Testis (tissue), 3 donors: ENCODE data around the gene MAP7. TPM values are rescaled to one million over a fixed set of nuclear protein-coding genes. Genes with fewer than 3 reads are reported as not detected.
"Not testable (repeated sequence)": the region's sequence is repeated elsewhere in the genome, so short reads cannot be mapped to it uniquely, and the experiment has no call there.

Experiments used
- DNase-seq: peaks from one replicate; pipeline ENCODE4 v3.0.0-alpha.2; 2019
- H3K27ac ChIP-seq, 2 donors: fragments of 200-600 bp; sonication (generic); one replicate each; pipeline ENCODE4 v1.5.1; 2019
- H3K27me3 ChIP-seq: fragments of 200-600 bp; sonication (generic); one replicate; pipeline ENCODE4 v1.5.1; 2019
- H3K36me3 ChIP-seq: fragments of 200-600 bp; sonication (generic); one replicate; pipeline ENCODE4 v1.5.1; 2017; ENCODE audit warnings: low read depth; ENCODE audit errors: missing control alignments
- H3K4me1 ChIP-seq: fragments of 200-600 bp; sonication (generic); one replicate; pipeline ENCODE4 v1.5.1; 2019
- H3K4me3 ChIP-seq, 2 donors: fragments of 200-600 bp; sonication (generic); one replicate each; pipeline ENCODE4 v1.5.1; 2017 to 2019
- H3K9me3 ChIP-seq: fragments of 200-600 bp; sonication (generic); one replicate; pipeline ENCODE4 v1.5.1; 2017
- CTCF ChIP-seq, 3 experiments: fragments of 450-650 bp in 2 of 3; fragments of 200-600 bp in 1 of 3; sonication (generic) in 1 of 3; IDR thresholded peaks; one replicate each; pipeline ENCODE4 v1.5.1; 2016 to 2019; ENCODE audit warnings: antibody characterized with exemption in 3 of 3, mild to moderate bottlenecking in 2 of 3, moderate library complexity in 1 of 3
- POLR2A ChIP-seq: fragments of 450-650 bp; IDR thresholded peaks from one replicate; pipeline ENCODE4 v1.6.1; 2017; ENCODE audit warnings: antibody characterized with exemption, mild to moderate bottlenecking, moderate library complexity
- WGBS, 2 donors: methylation state at CpG; one replicate each; pipeline ENCODE4 v1.1.5; 2018; 5-methylcytosine and 5-hydroxymethylcytosine counted together
- intact Hi-C: fragments of 100-400 bp; cut with DNase I; formaldehyde crosslinking; loops from one replicate; pipeline ENCODE4 v1.15.1; 2023; ENCODE audit warnings: low total_unique reads
- polyA plus RNA-seq: library from polyadenylated mRNA; stranded (reverse); fragments of 350-450 nt; fragmentation: Illumina TruSeq; extraction: RNeasy Lipid Tissue Mini Kit (QIAGEN cat#74804); gene quantifications from one replicate; pipeline ENCODE4 v1.2.3, GENCODE V29; 2014; ENCODE audit warnings: low read depth, low replicate concordance; ENCODE audit not compliant: insufficient read depth
- total RNA-seq, 2 donors: library from RNA; depleted of rRNA; stranded (reverse); fragments of >200 nt; gene quantifications; one replicate each; pipeline ENCODE4 v1.2.3, GENCODE V29; 2016

Gene MAP7
- total and polyA plus RNA-seq, 3 donors from 2014 or later, result 38.5 to 61.4 (median 48.7) TPM

GRCh38 chr6:136593748-136594490, 43.7 kb upstream of the MAP7 start:
- no peak for DNase-seq
- no peak for TF ChIP-seq POLR2A
- no peak for TF ChIP-seq CTCF (IDR thresholded peaks at IDR 0.05)
- Histone ChIP-seq H3K4me3 (no peak overlapping the region), H3K9me3 (no peaks in the 10 kb centered on the region), H3K4me1 (no peaks in the 10 kb centered on the region), H3K27me3 (no peaks in the 10 kb centered on the region), H3K36me3 (no peaks in the 10 kb centered on the region), H3K27ac (no peak overlapping the region)
- WGBS, 2 donors, result 79 to 86% methylated on average over 6 of the region's 6 CpGs
- intact Hi-C loops, result no loop called here

GRCh38 chr6:136592930-136593673, 42.9 kb upstream of the MAP7 start:
- Histone ChIP-seq H3K36me3 (no peaks in the 10 kb centered on the region), H3K9me3 (no peaks in the 10 kb centered on the region), H3K27me3 (no peaks in the 10 kb centered on the region), H3K4me3 (no peak overlapping the region), H3K4me1 (no peaks in the 10 kb centered on the region), H3K27ac (no peak overlapping the region)
- intact Hi-C loops, result no loop called here
- no peak for DNase-seq
- TF ChIP-seq POLR2A (no peak), CTCF (IDR thresholded peaks at IDR 0.05) (no peak)
- WGBS, 2 donors, result 67 to 84% methylated on average over 2 of the region's 2 CpGs

- 87 to 88% methylated on average over 1 of the region's 1 CpG for WGBS, 2 donors
- Histone ChIP-seq H3K4me3 (no peak overlapping the region), H3K9me3 (no peaks in the 10 kb centered on the region), H3K4me1 (peaks cover 4% of the 10 kb centered on the region), H3K36me3 (no peaks in the 10 kb centered on the region), H3K27me3 (no peaks in the 10 kb centered on the region), H3K27ac (no peak overlapping the region)
- TF ChIP-seq CTCF (IDR thresholded peaks at IDR 0.05) (no peak), POLR2A (no peak)
- DNase-seq, result no peak
- intact Hi-C loops, result no loop called here
Observed at GRCh38 chr6:136591617-136592016, 41.4 kb upstream of the MAP7 start.

GRCh38 chr6:136590846-136591245, 40.6 kb upstream of the MAP7 start:
- H3K4me1 ChIP-seq, H3K27me3 ChIP-seq, H3K4me3 ChIP-seq, H3K27ac ChIP-seq, H3K9me3 ChIP-seq, H3K36me3 ChIP-seq, intact Hi-C loops, DNase-seq: not testable (repeated sequence)
- 97 to 100% methylated on average over 2 of the region's 2 CpGs for WGBS, 2 donors

- intact Hi-C loops, result no loop called here
- H3K36me3 ChIP-seq, result no peaks in the 10 kb centered on the region
- no peak for DNase-seq
- WGBS, 2 donors, result 86 to 95% methylated on average over 1 of the region's 1 CpG
- H3K27me3 ChIP-seq, result no peaks in the 10 kb centered on the region
- no peak overlapping the region for H3K4me3 ChIP-seq
- H3K27ac ChIP-seq, result no peak overlapping the region
- peaks cover 10% of the 10 kb centered on the region for H3K4me1 ChIP-seq
- no peaks in the 10 kb centered on the region for H3K9me3 ChIP-seq
- no peak for TF ChIP-seq CTCF (IDR thresholded peaks at IDR 0.05)
- no peak for TF ChIP-seq POLR2A
Observed at GRCh38 chr6:136587527-136587926, 37.3 kb upstream of the MAP7 start.
